Activated naive CD4-positive, alpha-beta T cell treated with anti-CD3 and anti-CD28 coated beads for 36 hours (primary cell): ENCODE measurements around the gene ADSS1. TPM values are rescaled to one million over a fixed set of nuclear protein-coding genes. Genes with fewer than 3 reads are reported as not detected.
"Not testable (repeated sequence)": the region's sequence is repeated elsewhere in the genome, so short reads cannot be mapped to it uniquely, and the experiment has no call there.

ENCODE experiments used
- CTCF ChIA-PET: fragments of 350-600 bp; sonication (Branson Sonifier 250); formaldehyde crosslinking; loops from one replicate; lab custom pipeline; 2021; ENCODE audit warnings: antibody characterized with exemption; lab: Charles Lee
- DNase-seq: peaks from one replicate; pipeline ENCODE4 v3.0.0-alpha.2; 2020
- H3K27ac Mint-ChIP-seq: one replicate; pipeline ENCODE4 v1.8.0; 2021; ENCODE audit warnings: mild to moderate bottlenecking, mixed read lengths
- H3K27me3 Mint-ChIP-seq: one replicate; pipeline ENCODE4 v1.8.0; 2021; ENCODE audit warnings: low read depth, mixed read lengths
- H3K36me3 Mint-ChIP-seq: one replicate; pipeline ENCODE4 v1.8.0; 2021; ENCODE audit warnings: low read depth, mixed read lengths
- H3K4me1 Mint-ChIP-seq: one replicate; pipeline ENCODE4 v1.8.0; 2021; ENCODE audit warnings: low read depth, mixed read lengths
- H3K4me3 Mint-ChIP-seq: one replicate; pipeline ENCODE4 v1.8.0; 2021; ENCODE audit warnings: mild to moderate bottlenecking, moderate library complexity, mixed read lengths
- H3K9me3 Mint-ChIP-seq: one replicate; pipeline ENCODE4 v1.8.0; 2021; ENCODE audit warnings: mixed read lengths
- intact Hi-C: fragments of 100-400 bp; cut with micrococcal nuclease; formaldehyde crosslinking; loops from one replicate; pipeline ENCODE4 v1.15.1; 2023
- total RNA-seq, 2 experiments: library from RNA; stranded (reverse); gene quantifications; one replicate each; pipeline ENCODE4 v1.2.3, GENCODE V29; 2021

The ADSS1 gene
- total RNA-seq, 2 experiments from 2014 or later, result 5.1 to 5.5 TPM

DNA sequence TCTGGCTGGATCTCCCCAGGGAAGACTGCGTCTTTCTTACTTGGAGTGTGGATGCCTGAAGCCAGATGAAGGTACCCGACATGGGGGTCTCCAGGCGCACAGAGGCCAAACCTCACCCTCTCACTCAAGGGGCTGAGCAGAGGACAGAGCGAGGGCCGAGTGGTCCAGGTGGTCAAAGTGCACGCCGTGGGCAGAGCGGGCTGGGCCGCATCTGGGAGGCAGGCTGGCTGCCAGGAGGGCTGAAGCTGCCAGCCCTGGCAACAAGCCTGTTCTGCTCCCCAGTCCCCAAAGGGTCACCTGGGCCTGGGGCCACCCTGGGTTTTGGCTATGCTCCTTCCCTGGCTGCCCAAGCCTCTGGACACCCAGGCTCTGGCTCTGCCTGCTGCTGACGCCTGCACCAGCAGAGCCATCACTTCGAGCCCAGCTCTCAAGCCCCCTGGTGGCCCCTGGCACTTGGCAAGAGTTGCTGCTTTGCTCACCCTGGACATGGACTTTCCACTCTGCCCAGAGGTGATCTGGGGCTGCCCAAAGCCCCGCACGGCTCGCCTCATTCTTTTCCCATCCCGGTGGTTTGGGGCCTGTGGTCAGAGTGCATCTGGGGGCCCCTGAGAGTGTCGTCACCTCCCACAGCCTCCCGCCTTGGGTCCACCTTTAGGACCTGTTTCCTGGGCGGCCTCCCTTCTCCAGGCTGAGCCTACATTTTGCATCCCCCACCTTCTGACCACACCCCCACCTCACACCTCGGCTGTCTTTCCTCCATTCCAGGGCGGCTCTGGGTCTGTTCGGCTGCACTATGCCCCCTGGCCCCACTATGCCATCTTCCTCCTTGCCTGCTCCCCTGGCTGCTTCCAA is 2.8 kb downstream of the ADSS1 start:
- H3K36me3 Mint-ChIP-seq, result no peaks in the 10 kb centered on the region
- intact Hi-C loops, result no loop called here
- no peak overlapping the region for H3K4me3 Mint-ChIP-seq
- no peaks in the 10 kb centered on the region for H3K27me3 Mint-ChIP-seq
- DNase-seq, result no peak
- no peaks in the 10 kb centered on the region for H3K9me3 Mint-ChIP-seq
- H3K27ac Mint-ChIP-seq, result no peak overlapping the region
- CTCF ChIA-PET, result no interaction called here
- no peaks in the 10 kb centered on the region for H3K4me1 Mint-ChIP-seq

GRCh38 chr14:104728631-104729030 is 4.6 kb downstream of the ADSS1 start:
- Mint-ChIP-seq H3K36me3 (no peaks in the 10 kb centered on the region), H3K27me3 (no peaks in the 10 kb centered on the region), H3K27ac (no peak overlapping the region), H3K9me3 (no peaks in the 10 kb centered on the region), H3K4me1 (no peaks in the 10 kb centered on the region), H3K4me3 (no peak overlapping the region)
- DNase-seq, result no peak
- intact Hi-C loops, result no loop called here
- CTCF ChIA-PET, result no interaction called here

DNA sequence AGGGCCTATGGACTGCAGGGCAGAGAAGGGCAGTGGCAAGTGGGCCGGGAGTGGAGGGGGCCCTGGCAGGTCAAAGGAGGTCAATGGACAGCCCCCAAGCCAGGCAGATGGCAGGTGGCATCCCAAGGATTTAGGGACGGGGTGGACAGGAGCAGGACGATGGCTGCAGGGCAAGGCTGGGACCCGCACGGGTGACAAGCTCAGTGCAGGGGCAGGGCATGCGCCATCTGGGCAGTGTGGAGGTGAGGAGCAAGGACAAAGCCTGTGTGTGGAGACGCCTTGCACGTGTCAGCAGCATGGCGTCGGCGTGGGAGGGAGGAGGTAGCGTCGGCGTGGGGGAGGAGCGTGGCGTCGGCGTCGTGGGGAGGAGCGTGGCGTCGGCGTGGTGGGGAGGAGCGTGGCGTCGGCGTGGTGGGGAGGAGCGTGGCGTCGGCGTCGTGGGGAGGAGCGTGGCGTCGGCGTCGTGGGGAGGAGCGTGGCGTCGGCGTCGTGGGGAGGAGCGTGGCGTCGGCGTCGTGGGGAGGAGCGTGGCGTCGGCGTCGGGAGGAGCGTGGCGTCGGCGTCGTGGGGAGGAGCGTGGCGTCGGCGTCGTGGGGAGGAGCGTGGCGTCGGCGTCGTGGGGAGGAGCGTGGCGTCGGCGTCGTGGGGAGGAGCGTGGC is 5.3 kb downstream of the ADSS1 start:
- CTCF ChIA-PET, H3K4me1 Mint-ChIP-seq, H3K27me3 Mint-ChIP-seq, intact Hi-C loops, H3K4me3 Mint-ChIP-seq, DNase-seq, H3K9me3 Mint-ChIP-seq, H3K27ac Mint-ChIP-seq, H3K36me3 Mint-ChIP-seq: not testable (repeated sequence)

DNA sequence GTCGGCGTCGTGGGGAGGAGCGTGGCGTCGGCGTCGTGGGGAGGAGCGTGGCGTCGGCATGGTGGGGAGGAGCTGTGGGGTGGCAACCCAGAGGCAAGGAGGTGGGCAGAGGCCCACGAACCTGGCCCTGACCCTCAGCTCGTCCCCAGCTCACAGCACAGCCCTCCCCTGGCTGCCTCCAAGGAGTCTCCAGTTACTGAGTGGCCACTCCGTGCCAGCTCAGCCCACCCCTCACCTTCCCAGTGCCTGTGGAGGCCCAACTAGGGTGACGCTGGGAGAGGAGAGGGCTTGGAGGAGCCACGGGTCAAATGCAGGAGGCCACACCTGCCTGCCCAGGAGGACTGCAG is 5.8 kb downstream of the ADSS1 start:
- Mint-ChIP-seq H3K9me3 (no peaks in the 10 kb centered on the region), H3K4me3 (no peak overlapping the region), H3K36me3 (no peaks in the 10 kb centered on the region), H3K4me1 (no peaks in the 10 kb centered on the region), H3K27me3 (no peaks in the 10 kb centered on the region), H3K27ac (no peak overlapping the region)
- intact Hi-C loops, result no loop called here
- no peak for DNase-seq
- CTCF ChIA-PET, result no interaction called here

GRCh38 chr14:104730487-104730886 is 6.5 kb downstream of the ADSS1 start:
- intact Hi-C loops, result no loop called here
- Mint-ChIP-seq H3K27ac (no peak overlapping the region), H3K36me3 (no peaks in the 10 kb centered on the region), H3K4me3 (no peak overlapping the region), H3K4me1 (no peaks in the 10 kb centered on the region), H3K27me3 (no peaks in the 10 kb centered on the region), H3K9me3 (no peaks in the 10 kb centered on the region)
- no peak for DNase-seq
- CTCF ChIA-PET, result no interaction called here

GRCh38 chr14:104731320-104732294 is 7.6 kb downstream of the ADSS1 start:
- CTCF ChIA-PET, result interaction anchor here (1.0 kb wide), 1 partner anchor 32 kb away, joined by 3 read pairs; no protein-coding TSS in a partner anchor
- intact Hi-C loops, result no loop called here
- Mint-ChIP-seq H3K4me3 (no peak overlapping the region), H3K36me3 (no peaks in the 10 kb centered on the region), H3K4me1 (no peaks in the 10 kb centered on the region), H3K27me3 (no peaks in the 10 kb centered on the region), H3K9me3 (no peaks in the 10 kb centered on the region), H3K27ac (no peak overlapping the region)
- no peak for DNase-seq

DNA sequence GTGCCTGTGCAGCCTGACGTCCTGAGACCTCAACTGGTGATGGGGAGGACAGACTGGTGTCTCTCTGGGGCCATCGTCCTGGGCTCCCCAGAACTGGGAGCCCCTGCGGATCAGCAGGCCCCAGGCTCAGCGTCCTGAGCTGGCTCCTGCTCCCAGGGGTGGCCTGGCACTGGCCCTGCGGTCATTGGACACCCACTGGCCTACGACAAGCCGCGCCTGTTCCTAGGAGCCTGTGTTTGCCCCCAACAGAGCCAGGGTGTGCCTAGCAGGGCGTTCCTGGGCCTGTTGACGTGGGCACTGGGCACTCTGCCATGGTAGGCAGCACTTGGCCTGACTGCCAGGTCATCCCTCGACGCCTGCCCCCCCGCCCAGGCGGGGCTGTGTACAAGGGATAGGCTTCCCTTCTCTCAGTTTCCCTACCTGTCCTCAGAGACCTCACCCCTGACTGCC is 8.4 kb downstream of the ADSS1 start:
- Mint-ChIP-seq H3K27ac (no peak overlapping the region), H3K9me3 (no peaks in the 10 kb centered on the region), H3K4me3 (no peak overlapping the region), H3K27me3 (no peaks in the 10 kb centered on the region), H3K36me3 (no peaks in the 10 kb centered on the region), H3K4me1 (no peaks in the 10 kb centered on the region)
- intact Hi-C loops, result no loop called here
- no peak for DNase-seq
- CTCF ChIA-PET, result interaction anchor here (1.0 kb wide), 1 partner anchor 32 kb away, joined by 3 read pairs; no protein-coding TSS in a partner anchor

GRCh38 chr14:104732931-104733681 is 9.1 kb downstream of the ADSS1 start:
- Mint-ChIP-seq H3K4me3 (no peak overlapping the region), H3K27me3 (no peaks in the 10 kb centered on the region), H3K36me3 (no peaks in the 10 kb centered on the region), H3K27ac (no peak overlapping the region), H3K9me3 (no peaks in the 10 kb centered on the region), H3K4me1 (no peaks in the 10 kb centered on the region)
- no peak for DNase-seq
- intact Hi-C loops, result no loop called here
- CTCF ChIA-PET, result interaction anchor here (1.0 to 1.5 kb wide), 2 partner anchors 31 to 35 kb away, joined by 3 to 4 read pairs; no protein-coding TSS in a partner anchor

DNA sequence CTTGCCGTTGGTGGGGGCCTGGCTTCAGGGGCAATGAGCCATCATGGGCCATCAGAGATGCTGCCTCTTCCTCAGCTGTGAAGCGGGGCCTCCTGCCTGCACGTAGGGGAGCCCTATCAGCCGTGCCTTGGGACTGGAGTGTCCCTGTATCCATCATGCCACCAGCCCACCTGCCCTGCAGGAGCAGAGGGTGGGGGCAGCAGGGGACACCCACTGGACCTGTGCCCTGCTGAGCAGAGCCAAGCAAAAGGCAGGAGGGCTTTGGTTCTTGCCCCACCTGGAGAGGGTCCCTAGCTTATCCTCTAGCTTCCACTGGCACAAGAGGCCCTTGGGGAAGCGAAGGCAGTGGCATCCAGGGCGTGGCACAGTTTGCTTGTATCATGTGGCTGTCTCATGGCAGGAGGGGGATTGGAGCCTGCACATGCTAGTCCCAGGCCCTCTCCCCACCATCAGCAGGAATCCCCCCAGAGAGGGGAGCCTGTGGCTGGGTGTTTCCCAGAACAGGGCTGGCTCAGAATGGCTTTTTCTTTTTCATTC is 10.1 kb downstream of the ADSS1 start:
- CTCF ChIA-PET, result interaction anchor here (1.5 kb wide), 1 partner anchor 34 kb away, joined by 4 read pairs; no protein-coding TSS in a partner anchor

DNA sequence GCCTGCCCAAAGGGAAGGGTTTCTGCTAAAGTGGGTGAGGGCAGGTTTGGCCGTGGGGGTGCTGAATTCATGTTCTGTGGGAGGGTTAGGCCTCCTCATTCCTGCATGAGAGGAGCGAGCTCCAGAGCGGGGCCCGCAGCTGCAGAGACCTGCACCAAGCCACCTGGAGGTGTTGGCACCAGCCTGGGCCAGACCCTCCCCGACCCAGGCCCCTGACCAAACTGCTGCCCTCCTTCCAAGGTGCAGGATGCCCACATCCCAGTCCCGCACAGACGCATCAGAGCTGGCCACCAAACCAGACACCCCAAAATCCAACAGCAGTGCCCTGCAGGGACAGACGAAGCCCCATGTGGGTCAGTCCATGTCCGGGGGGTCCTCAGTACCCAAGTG is 10.6 kb downstream of the ADSS1 start:
- no peak overlapping the region for H3K4me3 Mint-ChIP-seq
- intact Hi-C loops, result no loop called here
- CTCF ChIA-PET, result interaction anchor here (1.5 kb wide), 1 partner anchor 34 kb away, joined by 4 read pairs; no protein-coding TSS in a partner anchor
- H3K27me3 Mint-ChIP-seq, result no peaks in the 10 kb centered on the region
- no peaks in the 10 kb centered on the region for H3K9me3 Mint-ChIP-seq
- H3K36me3 Mint-ChIP-seq, result no peaks in the 10 kb centered on the region
- H3K27ac Mint-ChIP-seq, result no peak overlapping the region
- DNase-seq, result no peak
- H3K4me1 Mint-ChIP-seq, result no peaks in the 10 kb centered on the region

More for the DNA sequence above, 10.1 kb downstream of the ADSS1 start:
- H3K27me3 Mint-ChIP-seq, result no peaks in the 10 kb centered on the region
- intact Hi-C loops, result no loop called here
- no peaks in the 10 kb centered on the region for H3K9me3 Mint-ChIP-seq
- H3K36me3 Mint-ChIP-seq, result no peaks in the 10 kb centered on the region
- no peak overlapping the region for H3K4me3 Mint-ChIP-seq
- H3K4me1 Mint-ChIP-seq, result no peaks in the 10 kb centered on the region
- no peak overlapping the region for H3K27ac Mint-ChIP-seq
- no peak for DNase-seq

- H3K27me3 Mint-ChIP-seq, result no peaks in the 10 kb centered on the region
- H3K4me3 Mint-ChIP-seq, result no peak overlapping the region
- CTCF ChIA-PET, result no interaction called here
- DNase-seq, result no peak
- no peaks in the 10 kb centered on the region for H3K4me1 Mint-ChIP-seq
- no peaks in the 10 kb centered on the region for H3K9me3 Mint-ChIP-seq
- H3K27ac Mint-ChIP-seq, result no peak overlapping the region
- intact Hi-C loops, result no loop called here
- H3K36me3 Mint-ChIP-seq, result no peaks in the 10 kb centered on the region
These were observed 11.2 kb downstream of the ADSS1 start for GRCh38 chr14:104734991-104735779.
